Activated naive CD8-positive, alpha-beta T cell (primary cell): ENCODE results near the gene EIPR1.

Experiments used
- H3K27ac Mint-ChIP-seq: one replicate; pipeline ENCODE4 v1.8.0; 2021; ENCODE audit warnings: mixed read lengths
- H3K27me3 Mint-ChIP-seq: one replicate; pipeline ENCODE4 v1.8.0; 2021; ENCODE audit warnings: mixed read lengths
- H3K36me3 Mint-ChIP-seq: one replicate; pipeline ENCODE4 v1.8.0; 2021; ENCODE audit warnings: mixed read lengths
- H3K4me1 Mint-ChIP-seq: one replicate; pipeline ENCODE4 v1.8.0; 2021; ENCODE audit warnings: low read depth, mixed read lengths
- H3K4me3 Mint-ChIP-seq: one replicate; pipeline ENCODE4 v1.8.0; 2021; ENCODE audit warnings: mild to moderate bottlenecking, mixed read lengths
- H3K9me3 Mint-ChIP-seq: one replicate; pipeline ENCODE4 v1.8.0; 2021; ENCODE audit warnings: low read depth, mixed read lengths

EIPR1 gene

GRCh38 chr2:3219536-3219935 is 158.1 kb downstream of the EIPR1 start:
- H3K4me3 Mint-ChIP-seq, result no peak overlapping the region
- H3K36me3 Mint-ChIP-seq, result peaks cover 14% of the 10 kb centered on the region
- peaks cover 6% of the 10 kb centered on the region for H3K9me3 Mint-ChIP-seq
- peaks cover 53% of the 10 kb centered on the region for H3K4me1 Mint-ChIP-seq
- H3K27me3 Mint-ChIP-seq, result no peaks in the 10 kb centered on the region
- no peak overlapping the region for H3K27ac Mint-ChIP-seq

DNA sequence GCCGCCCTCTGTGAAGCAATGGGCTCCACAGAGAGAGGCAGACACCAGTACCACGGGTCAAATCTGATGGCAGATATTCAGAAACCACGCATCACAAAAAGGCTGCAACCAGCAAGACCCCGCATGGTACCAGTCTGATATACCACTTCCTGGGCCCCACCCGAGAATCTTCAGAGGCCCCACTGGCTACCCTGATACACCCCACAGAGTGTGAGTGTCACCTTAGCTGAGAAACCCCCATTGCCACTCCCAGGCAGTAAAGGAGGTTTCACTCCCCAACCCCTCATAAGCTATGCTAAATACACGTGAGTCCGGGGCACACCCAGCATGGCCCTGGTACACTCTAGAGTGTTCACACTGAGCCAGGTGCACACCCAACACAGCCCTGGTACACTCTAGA is 160.0 kb downstream of the EIPR1 start:
- Mint-ChIP-seq H3K27ac (peak overlapping the region; percentile 41), H3K36me3 (peaks cover 9% of the 10 kb centered on the region), H3K4me1 (peaks cover 37% of the 10 kb centered on the region), H3K9me3 (no peaks in the 10 kb centered on the region), H3K4me3 (no peak overlapping the region), H3K27me3 (no peaks in the 10 kb centered on the region)

GRCh38 chr2:3216841-3217495 is 160.7 kb downstream of the EIPR1 start:
- Mint-ChIP-seq H3K4me1 (peaks cover 30% of the 10 kb centered on the region), H3K9me3 (no peaks in the 10 kb centered on the region), H3K4me3 (no peak overlapping the region), H3K27ac (peak overlapping the region; percentile 68), H3K36me3 (peaks cover 8% of the 10 kb centered on the region), H3K27me3 (no peaks in the 10 kb centered on the region)

GRCh38 chr2:3214806-3215404 is 162.7 kb downstream of the EIPR1 start:
- Mint-ChIP-seq H3K4me3 (no peak overlapping the region), H3K4me1 (peaks cover 28% of the 10 kb centered on the region), H3K27ac (no peak overlapping the region), H3K9me3 (no peaks in the 10 kb centered on the region), H3K27me3 (no peaks in the 10 kb centered on the region), H3K36me3 (peaks cover 8% of the 10 kb centered on the region)

- Mint-ChIP-seq H3K36me3 (peaks cover 8% of the 10 kb centered on the region), H3K27me3 (no peaks in the 10 kb centered on the region), H3K4me1 (peaks cover 28% of the 10 kb centered on the region), H3K9me3 (no peaks in the 10 kb centered on the region), H3K4me3 (no peak overlapping the region), H3K27ac (no peak overlapping the region)
These were observed 163.6 kb downstream of the EIPR1 start for GRCh38 chr2:3214065-3214464.

GRCh38 chr2:3212984-3213383 is 164.6 kb downstream of the EIPR1 start:
- no peak overlapping the region for H3K27ac Mint-ChIP-seq
- peaks cover 8% of the 10 kb centered on the region for H3K36me3 Mint-ChIP-seq
- no peaks in the 10 kb centered on the region for H3K9me3 Mint-ChIP-seq
- no peak overlapping the region for H3K4me3 Mint-ChIP-seq
- H3K27me3 Mint-ChIP-seq, result no peaks in the 10 kb centered on the region
- peaks cover 28% of the 10 kb centered on the region for H3K4me1 Mint-ChIP-seq

GRCh38 chr2:3212061-3212362 is 165.6 kb downstream of the EIPR1 start:
- Mint-ChIP-seq H3K9me3 (no peaks in the 10 kb centered on the region), H3K4me1 (peaks cover 19% of the 10 kb centered on the region), H3K27ac (no peak overlapping the region), H3K27me3 (no peaks in the 10 kb centered on the region), H3K4me3 (no peak overlapping the region), H3K36me3 (peaks cover 8% of the 10 kb centered on the region)

- Mint-ChIP-seq H3K27me3 (no peaks in the 10 kb centered on the region), H3K9me3 (no peaks in the 10 kb centered on the region), H3K27ac (no peak overlapping the region), H3K4me1 (peaks cover 15% of the 10 kb centered on the region), H3K36me3 (peaks cover 11% of the 10 kb centered on the region), H3K4me3 (no peak overlapping the region)
These were observed 166.2 kb downstream of the EIPR1 start for GRCh38 chr2:3211256-3212060.

GRCh38 chr2:3210257-3210656 is 167.4 kb downstream of the EIPR1 start:
- Mint-ChIP-seq H3K4me3 (no peak overlapping the region), H3K27me3 (no peaks in the 10 kb centered on the region), H3K4me1 (peaks cover 8% of the 10 kb centered on the region), H3K36me3 (peaks cover 9% of the 10 kb centered on the region), H3K27ac (no peak overlapping the region), H3K9me3 (no peaks in the 10 kb centered on the region)

DNA sequence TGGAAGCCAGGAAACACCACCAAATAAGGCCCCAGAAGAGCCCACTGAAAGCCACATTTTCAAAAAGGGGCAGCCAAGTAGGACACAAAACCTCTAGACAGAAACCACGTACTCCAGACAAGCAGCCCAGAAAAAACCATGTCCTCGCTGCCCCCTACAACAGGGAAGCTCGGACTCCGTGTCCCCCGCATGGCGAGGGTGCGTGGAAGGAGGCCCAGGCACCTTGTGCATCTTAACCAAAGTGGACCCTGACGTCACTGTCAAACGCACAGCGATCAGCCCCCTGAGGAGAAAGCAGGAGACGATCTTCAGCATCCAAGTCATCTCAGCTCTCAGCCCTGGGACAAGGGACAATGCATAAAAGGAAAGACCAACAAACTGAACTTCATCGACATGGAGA is 168.4 kb downstream of the EIPR1 start:
- Mint-ChIP-seq H3K27me3 (no peaks in the 10 kb centered on the region), H3K27ac (no peak overlapping the region), H3K4me1 (peaks cover 4% of the 10 kb centered on the region), H3K4me3 (no peak overlapping the region), H3K36me3 (peaks cover 9% of the 10 kb centered on the region), H3K9me3 (no peaks in the 10 kb centered on the region)

- peaks cover 9% of the 10 kb centered on the region for H3K36me3 Mint-ChIP-seq
- H3K4me3 Mint-ChIP-seq, result no peak overlapping the region
- H3K4me1 Mint-ChIP-seq, result peaks cover 4% of the 10 kb centered on the region
- H3K9me3 Mint-ChIP-seq, result no peaks in the 10 kb centered on the region
- H3K27me3 Mint-ChIP-seq, result no peaks in the 10 kb centered on the region
- H3K27ac Mint-ChIP-seq, result no peak overlapping the region
These were observed 169.0 kb downstream of the EIPR1 start for GRCh38 chr2:3208591-3208990.

GRCh38 chr2:3208179-3208578 is 169.4 kb downstream of the EIPR1 start:
- peaks cover 4% of the 10 kb centered on the region for H3K4me1 Mint-ChIP-seq
- H3K27ac Mint-ChIP-seq, result no peak overlapping the region
- H3K36me3 Mint-ChIP-seq, result peaks cover 9% of the 10 kb centered on the region
- no peaks in the 10 kb centered on the region for H3K9me3 Mint-ChIP-seq
- H3K4me3 Mint-ChIP-seq, result no peak overlapping the region
- H3K27me3 Mint-ChIP-seq, result no peaks in the 10 kb centered on the region

DNA sequence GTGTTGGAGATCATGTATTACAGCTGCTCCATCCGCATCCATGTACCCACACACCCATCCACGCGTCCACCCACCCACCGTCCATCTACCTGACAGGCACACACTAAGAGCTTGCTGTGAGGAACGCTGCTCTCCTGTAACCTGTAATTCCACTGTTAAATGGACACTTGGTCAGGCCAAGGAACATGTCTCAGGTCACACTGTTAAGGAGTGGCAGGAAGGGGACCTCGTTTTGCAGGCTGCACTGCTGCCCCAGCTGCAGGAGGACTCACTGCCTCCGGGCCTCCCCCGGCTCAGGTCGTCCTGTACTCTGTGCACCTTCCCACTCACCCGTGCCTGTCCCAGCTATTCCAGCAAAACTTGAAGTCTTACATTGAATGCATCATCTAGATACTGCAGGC is 170.5 kb downstream of the EIPR1 start:
- Mint-ChIP-seq H3K27ac (no peak overlapping the region), H3K4me1 (peaks cover 6% of the 10 kb centered on the region), H3K27me3 (no peaks in the 10 kb centered on the region), H3K36me3 (peaks cover 8% of the 10 kb centered on the region), H3K4me3 (no peak overlapping the region), H3K9me3 (no peaks in the 10 kb centered on the region)

DNA sequence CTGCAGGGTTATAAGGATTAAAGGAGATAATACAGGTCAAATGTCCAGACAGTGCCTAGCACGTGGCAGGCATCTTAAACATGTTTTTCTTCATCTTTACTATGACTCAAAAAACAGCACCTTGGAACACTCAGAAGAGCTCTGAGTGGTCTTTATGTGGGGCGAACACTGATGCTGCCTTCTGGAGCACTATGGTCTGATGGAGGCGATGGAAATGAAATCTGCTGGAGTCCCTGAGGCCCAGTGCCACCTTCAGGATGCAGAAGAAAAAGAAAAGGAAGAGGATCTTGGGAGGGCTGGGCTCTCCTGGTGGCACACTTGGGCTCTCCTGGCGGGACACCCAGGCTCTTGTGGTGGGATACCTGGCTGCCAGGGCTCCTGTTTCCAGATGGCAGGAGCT is 171.8 kb downstream of the EIPR1 start:
- Mint-ChIP-seq H3K27ac (no peak overlapping the region), H3K4me1 (peaks cover 6% of the 10 kb centered on the region), H3K27me3 (no peaks in the 10 kb centered on the region), H3K9me3 (no peaks in the 10 kb centered on the region), H3K4me3 (no peak overlapping the region), H3K36me3 (peaks cover 8% of the 10 kb centered on the region)

- H3K4me1 Mint-ChIP-seq, result peaks cover 6% of the 10 kb centered on the region
- no peak overlapping the region for H3K4me3 Mint-ChIP-seq
- peaks cover 8% of the 10 kb centered on the region for H3K36me3 Mint-ChIP-seq
- H3K9me3 Mint-ChIP-seq, result no peaks in the 10 kb centered on the region
- peak overlapping the region; percentile 28 for H3K27ac Mint-ChIP-seq
- no peaks in the 10 kb centered on the region for H3K27me3 Mint-ChIP-seq
These were observed 173.4 kb downstream of the EIPR1 start for GRCh38 chr2:3204031-3204821.
